ENCODE data around the gene COL4A1.
"Not testable (repeated sequence)": the region's sequence is repeated elsewhere in the genome, so short reads cannot be mapped to it uniquely, and the experiment has no call there.

Gene COL4A1

DNA sequence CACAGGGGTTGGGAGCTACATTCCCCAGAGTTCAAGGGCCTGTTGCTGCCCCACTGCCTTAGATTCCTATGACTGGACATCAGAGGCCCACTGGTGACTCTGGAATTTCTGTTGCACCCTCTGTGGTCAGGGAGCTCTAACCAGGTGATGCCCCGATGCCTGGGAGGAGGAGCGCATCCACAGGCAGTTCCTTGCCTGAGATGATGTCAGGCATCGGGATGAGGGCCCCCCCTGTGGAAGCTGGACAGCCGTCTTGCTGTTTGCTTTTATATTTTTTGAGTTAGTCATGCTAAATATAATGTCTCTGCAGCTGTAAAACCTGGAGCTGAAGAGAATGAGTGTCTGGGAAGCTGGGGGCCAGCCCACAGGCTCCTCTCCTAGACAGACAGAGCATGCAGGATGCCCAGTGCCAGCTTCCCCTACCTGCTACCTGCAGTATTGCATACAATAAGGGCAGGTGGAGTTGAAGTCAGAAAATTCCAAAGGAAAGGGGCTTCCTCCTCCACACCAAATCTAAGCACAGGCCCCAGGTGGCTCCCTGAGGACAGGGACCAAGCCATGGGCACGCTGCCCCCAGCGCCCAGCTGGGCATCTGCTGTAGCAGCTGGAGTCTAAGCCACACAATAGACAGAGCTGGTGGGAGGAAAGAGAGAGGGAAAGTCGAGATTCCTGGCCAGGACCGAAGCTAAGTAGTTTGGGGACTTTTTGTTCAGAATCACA, 16.4 kb upstream of the COL4A1 start:
- no peak for DNase-seq (ENCODE audit: low spot score)

DNA sequence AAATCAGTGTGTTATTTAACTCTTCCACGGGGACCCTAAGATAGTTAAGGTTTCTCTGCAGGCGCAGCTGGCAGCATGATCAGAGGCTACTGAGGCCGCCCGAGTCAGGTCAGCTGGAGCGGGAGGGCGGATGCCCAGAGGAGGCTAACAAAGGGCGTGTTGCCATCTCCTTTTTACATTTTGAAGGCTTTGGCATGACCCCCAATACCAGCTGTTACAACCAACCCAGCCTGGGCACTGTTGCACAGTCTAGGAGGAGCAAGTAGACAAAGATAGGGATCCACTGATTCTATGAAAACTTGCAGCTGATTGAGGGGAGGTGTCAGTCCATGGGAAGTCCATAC, 15.8 kb upstream of the COL4A1 start:
- DNase-seq (ENCODE audit: low spot score) = no peak

DNA sequence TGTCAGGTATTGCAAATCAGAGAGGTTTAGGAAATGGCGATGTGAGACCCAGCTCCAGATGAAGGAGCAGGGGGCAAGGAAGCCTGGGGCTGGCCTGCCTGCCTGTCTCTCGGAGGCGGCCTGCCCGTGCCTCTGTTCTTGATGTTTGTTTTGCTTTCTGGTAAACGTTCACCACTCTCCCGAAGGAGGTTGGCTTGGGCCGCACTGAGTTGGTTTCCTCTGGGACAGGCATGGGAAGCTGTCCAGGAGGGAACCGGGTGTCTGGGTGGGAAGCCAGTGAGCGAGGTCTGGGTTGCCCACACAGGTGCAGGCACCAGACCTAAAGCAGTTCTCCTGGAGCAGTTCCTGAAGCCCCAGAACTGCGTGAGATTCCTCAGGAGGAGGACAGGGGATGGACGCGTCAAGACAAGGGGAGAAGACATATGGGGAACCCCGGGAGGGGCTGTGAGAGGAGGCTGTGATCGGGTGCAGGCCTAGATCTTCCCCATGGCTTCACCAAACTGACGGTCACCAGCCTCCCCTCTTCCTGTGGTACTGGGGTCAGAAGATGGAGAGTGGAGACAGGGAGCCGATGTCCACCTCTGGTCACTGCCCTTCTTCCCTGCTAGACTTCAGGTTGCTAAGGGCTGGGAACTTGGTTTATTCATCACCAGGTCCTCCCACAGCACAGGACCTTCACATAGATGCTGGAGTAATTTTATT, 15.3 kb upstream of the COL4A1 start:
- no peak for DNase-seq (ENCODE audit: low spot score)

- DNase-seq (ENCODE audit: low spot score) = not testable (repeated sequence)
Observed at GRCh38 chr13:110321573-110321972, 14.6 kb upstream of the COL4A1 start.

DNA sequence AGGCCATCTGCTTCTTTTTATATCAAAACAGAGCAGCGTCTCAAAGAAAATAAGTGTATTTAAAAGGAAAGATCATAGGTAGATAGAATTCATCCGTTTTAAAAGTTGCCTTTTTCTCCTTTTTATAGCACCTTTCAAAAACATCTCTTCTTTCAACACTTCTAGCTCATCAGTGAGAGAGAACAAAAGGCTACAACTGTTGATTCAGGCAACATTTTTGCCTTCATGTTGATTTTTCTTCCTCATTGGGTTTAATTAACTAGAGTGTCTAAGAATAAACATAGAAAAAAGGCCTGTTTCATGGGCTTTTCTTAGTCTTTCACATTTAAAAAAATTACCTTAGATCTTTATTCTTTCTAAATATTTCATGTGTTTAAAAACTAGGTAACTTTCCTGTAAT, 13.7 kb upstream of the COL4A1 start:
- DNase-seq (ENCODE audit: low spot score) = no peak

GRCh38 chr13:110319774-110320509, 13.0 kb upstream of the COL4A1 start:
- DNase-seq (ENCODE audit: low spot score) = no peak

DNA sequence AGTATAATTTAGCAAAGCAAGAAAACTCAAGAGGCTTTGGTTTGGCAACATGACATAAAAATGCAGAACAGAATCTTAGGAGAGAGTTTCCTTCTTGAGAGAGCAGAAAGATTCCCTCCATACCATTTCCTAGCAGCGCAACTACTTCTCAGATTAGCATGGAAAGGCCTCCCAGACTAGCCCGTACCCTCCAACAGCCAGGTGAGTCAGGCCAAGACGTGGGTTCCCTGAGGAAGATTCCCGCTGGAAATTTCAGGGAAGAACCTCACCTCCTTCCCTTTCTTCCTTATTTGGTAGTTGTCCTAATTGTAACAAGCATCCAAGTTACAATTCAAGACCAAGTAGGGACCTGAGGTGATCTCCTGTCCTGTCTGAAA, 12.4 kb upstream of the COL4A1 start:
- no peak for DNase-seq (ENCODE audit: low spot score)

DNA sequence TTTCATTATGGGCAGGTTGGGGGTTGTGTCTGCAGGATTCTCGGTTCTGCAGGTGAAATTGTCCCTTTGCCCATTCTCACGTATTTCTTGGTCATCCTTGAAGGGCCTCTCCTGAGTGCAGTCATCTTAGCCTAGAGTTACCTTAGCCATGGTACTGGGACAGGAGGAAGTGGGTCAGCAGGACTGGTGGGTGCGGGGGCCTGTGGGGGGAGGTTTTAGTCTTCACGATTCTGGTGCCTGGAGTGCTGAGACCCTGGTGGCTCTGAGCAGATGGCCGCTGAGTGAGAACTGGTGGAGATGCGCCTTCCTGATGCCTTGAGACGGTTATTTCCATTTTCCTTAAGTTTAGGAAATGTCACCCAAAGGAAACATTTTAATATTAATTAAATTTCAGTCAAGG, 12.0 kb upstream of the COL4A1 start:
- no peak for DNase-seq (ENCODE audit: low spot score)

GRCh38 chr13:110317496-110318195, 10.7 kb upstream of the COL4A1 start:
- DNase-seq (ENCODE audit: low spot score) = no peak

GRCh38 chr13:110317093-110317492, 10.1 kb upstream of the COL4A1 start:
- no peak for DNase-seq (ENCODE audit: low spot score)

- DNase-seq (ENCODE audit: low spot score) = no peak
Observed at GRCh38 chr13:110316196-110316595, 9.2 kb upstream of the COL4A1 start.

DNA sequence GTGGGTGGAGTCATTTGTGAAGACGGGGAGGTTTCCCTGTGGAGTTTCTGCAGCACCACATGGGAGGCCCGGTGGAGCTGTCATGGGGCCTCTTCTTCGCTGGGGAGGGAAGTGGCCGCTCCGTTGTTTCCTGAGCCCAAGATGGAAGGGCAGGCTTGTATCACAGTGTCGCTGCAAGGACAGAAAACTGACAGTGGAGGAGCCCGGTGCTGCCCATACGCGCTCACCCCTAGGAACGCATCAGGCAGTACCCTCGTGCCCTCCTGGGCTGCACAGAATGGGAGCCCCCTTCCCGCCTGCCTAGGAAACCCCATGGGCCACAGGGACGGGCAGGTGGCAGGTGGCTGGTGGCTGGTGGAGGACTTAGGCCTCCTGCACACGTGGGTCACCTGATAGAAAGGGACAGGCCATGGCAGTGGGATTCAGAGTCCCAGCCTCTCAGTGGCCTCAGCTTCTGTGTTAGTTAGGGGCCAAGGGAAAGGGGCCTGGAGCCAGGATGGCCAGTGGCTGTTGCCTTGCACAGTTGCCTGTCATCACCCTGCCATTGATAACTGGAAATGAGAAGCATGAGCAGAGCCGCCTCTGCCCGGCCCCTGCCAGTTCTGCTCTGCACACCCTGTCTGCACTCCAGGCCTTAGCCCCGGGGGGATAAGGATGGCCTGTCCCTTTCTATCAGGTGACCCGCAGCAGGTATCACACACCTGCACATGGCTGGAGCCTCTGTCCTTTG, 7.7 kb upstream of the COL4A1 start:
- DNase-seq (ENCODE audit: low spot score) = no peak

DNA sequence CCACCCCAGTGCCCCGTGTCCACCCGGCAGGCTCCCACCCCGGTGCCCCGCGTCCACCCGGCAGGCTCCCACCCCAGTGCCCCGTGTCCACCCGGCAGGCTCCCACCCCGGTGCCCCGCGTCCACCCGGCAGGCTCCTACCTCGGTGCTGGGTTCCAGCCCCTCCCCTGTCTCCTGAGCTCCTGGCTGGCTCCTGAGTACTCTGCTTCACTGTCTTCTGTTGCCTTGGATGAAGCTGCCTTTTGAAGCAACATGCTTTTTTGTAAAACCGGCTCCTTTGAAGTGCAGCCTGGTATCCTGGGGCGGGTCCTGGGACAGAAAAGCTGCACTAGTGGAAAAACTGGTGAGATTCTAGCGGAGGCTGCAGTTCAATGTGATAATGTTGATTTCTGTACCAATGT, 6.8 kb upstream of the COL4A1 start:
- DNase-seq (ENCODE audit: low spot score) = not testable (repeated sequence)

DNA sequence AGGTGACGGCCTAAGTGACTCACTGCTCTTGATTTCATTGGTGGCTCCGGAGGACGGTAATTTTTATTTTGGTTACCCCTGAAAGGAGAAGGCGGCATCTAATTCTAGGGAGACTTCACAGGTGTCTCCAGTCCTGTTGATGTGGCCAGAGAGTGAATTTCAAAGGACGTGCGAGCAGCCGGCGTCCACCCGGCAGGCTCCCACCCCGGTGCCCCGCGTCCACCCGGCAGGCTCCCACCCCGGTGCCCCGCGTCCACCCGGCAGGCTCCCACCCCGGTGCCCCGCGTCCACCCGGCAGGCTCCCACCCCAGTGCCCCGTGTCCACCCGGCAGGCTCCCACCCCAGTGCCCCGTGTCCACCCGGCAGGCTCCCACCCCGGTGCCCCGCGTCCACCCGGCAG, 6.3 kb upstream of the COL4A1 start:
- not testable (repeated sequence) for DNase-seq (ENCODE audit: low spot score)

- DNase-seq (ENCODE audit: low spot score) = no peak
Observed at GRCh38 chr13:110312339-110313031, 5.5 kb upstream of the COL4A1 start.

DNA sequence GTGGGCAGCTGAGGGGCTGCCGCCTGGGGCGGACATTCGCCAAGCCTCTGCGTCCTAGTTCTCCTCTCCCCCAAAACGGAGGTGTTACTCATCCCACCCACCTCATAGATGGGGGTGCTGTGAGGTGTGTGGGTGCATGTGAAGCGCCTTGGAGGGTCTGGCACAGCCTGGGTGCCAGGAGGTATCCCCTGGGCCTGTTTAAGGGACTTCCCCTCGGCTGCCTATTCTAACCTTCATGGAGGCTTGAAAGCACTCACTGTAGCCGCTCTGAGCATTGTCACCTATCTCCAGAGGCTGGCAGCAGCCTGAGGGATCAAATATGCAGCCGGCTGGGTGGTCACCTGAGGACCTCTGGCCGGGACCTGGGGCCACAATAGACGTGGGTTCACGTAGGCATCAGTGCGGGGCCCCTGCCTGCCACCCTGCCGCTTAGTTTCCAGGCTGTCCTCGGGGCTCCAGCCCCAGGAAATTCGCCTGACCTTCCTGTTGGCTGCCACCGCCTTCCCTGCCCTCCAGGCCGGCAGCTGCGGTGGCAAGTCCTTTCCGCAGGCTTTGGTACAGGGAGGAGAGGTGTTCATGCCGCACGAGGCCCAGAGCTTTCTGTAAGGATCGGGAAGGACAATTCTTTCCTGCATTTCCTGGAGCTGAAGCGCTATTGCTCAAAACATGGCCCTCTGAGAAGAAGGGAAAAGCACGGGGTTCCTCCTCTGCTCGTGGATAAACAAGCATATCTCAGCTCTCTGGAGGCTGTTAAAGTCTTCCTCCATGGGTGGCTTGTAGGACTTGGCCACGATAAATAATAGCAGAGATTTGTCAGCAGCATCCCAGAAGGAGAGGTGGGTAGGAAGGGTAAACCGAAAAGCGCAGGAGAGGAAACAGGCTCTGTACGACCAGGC, 4.7 kb upstream of the COL4A1 start:
- no peak for DNase-seq (ENCODE audit: low spot score)

DNA sequence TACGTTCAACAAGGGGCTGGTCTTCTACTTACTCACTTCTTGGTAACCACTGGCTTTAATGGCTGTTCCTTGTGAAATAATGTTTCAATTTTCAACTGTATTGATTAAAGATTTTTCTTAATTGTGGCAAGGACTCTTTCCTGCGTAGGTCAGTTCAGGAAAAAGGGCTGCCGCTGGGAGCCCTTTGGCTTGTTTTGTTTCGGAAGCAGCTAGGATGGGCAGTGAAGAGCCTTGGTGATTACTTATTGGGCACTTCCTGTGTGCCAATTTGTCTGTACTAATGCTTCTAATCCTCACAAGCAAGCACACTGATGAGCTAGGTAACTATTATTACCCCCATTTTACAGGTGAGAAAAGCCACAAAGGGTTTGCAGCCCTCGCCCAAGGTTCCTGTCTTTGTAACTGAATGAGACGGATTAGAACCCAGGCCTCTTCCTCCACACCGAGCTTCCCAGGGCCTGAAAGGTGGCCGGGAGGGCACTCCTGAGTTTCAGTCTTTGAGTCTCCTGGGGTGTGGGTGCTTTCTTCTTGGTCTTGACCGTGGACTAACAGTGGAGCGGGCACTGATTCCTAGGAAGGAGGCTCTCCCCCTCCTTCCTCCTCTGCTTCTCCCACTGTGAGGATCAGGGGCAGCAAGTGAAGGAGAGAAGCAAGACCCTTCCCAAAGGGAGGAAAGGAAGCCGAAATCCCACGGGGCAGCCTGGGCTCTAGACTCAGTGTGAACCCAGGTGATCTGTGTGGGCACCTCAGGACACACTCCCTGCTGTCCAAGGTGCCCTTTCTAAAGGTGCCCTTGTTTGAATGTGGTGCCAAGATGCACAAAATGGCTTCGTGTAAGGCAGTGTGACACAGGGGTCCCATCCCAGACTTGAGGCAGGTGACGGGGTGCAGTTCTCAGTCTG, 3.8 kb upstream of the COL4A1 start:
- no peak for DNase-seq (ENCODE audit: low spot score)

DNA sequence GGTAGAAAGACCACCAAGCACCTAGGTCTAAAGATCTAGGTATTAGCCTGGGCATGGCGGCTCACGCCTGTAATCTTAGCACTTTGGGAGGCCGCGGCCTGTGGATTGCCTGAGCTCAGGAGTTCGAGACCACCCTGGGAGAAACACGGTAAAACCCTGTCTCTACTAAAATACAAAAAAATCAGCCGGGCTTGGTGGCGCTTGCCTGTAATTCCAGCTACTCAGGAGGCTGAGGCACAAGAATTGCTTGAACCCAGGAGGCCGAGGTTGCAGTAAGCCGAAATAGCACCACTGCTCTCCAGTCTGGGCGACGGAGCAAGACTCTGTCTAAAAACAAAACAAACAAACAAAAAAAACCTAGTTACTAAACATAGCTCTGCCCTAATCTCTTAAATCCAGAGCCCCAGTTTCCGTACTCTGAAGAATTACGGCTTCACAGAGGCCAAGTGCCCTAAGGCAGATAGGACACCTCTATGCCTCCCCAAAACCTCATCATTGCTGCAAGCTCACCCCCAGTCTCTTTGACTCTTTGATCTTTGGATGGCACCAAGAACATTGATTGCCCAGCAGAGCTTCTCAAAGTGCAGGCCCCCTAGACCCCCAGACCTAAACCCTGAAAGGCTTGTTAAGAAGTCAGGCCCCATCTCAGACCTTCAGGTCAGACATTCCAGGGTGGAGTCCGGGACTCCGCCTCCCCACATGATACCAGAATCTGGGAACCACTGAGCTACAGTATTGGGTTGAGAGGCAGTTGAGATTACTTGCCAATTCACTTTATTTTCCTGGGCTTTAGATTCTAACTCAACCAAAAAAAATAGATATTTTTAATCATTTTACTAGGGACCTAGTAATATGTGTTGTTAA, 2.9 kb upstream of the COL4A1 start:
- DNase-seq (ENCODE audit: low spot score) = no peak
